ENCODE data around the gene SMAD3. TPM values are rescaled to one million over a fixed set of nuclear protein-coding genes. Genes with fewer than 3 reads are reported as not detected.

The SMAD3 gene
- total RNA-seq, 2 experiments from 2014 or later = 33.7 to 40.8 TPM

DNA sequence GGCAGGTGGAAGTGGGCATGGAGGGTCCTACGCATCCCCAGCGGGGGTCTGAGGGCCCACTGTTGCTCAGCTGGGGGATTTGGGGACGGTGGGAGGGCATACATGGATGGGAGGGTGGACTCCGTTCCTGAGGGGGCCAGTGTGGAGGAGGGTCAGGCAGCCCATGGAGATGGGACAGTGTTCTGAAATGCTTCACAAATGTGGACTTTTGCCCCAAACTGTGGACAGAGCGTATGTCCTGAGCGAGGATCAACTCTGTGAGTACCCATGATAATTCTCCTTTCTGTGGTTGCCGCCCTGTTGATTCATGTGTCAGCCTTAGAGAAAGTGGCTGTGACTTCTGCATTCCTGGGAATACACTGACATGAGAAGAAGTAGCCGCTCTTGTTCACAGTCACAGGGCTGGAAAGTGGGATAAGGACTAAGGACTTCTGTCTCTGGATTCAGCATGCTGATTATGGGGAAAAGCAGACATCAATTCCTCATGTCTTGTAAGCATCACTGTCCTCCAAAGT lies 33.4 kb downstream of the SMAD3 start:
- DNase-seq (no peak), ATAC-seq (no peak)
- Mint-ChIP-seq H3K4me3 (peak overlapping the region; percentile 66), H3K27ac (peak overlapping the region; percentile 95), H3K36me3 (ENCODE audit: low read depth) (peaks cover 27% of the 10 kb centered on the region), H3K27me3 (no peaks in the 10 kb centered on the region), H3K4me1 (peaks cover 57% of the 10 kb centered on the region), H3K9me3 (ENCODE audit: low read depth) (no peaks in the 10 kb centered on the region)
- POLR2A ChIA-PET = interaction anchor here (1.2 to 2.7 kb wide), 3 partner anchors 13 to 36 kb away, joined by 6 to 10 read pairs (median 6); no protein-coding TSS in a partner anchor
- CTCF ChIA-PET = interaction anchor here (1.1 to 1.5 kb wide), 3 partner anchors 18 to 152 kb away, joined by 3 to 4 read pairs (median 3); no protein-coding TSS in a partner anchor
- intact Hi-C loops (cut with DNase I, micrococcal nuclease) = loop anchor here in 1 of 2 experiments (5.0 kb wide), 2 partner anchors 443 to 663 kb away; partner anchors contain the start of gene MAP2K5

DNA sequence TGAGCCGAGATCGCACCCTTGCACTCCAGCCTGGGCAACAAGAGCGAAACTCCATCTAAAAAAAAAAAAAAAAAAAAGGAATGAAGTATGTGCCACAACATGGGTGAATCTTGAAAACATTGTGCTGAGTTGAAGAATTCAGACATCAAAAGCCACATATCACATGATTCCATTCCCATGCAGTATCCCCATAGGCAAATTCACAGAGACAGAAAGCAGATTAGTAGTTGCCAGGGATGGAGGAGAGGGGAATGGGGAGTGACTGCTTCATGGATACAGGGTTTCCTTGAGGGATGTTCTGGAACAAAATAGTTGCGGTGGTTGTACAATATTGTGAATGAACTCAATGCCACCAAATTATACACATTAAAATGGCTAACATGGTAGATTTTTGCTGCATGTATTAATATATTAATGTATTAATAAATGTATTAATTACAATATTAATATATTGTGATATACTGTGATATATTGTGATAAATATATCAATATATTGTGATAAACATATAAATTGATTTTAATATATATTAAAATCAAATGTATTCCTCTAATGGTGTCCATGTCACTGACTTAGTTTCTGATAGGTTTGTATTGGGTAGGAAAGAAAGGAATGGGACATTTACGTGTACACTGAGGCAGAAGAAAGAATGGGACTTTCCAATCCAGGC lies 34.9 kb downstream of the SMAD3 start:
- Mint-ChIP-seq H3K36me3 (ENCODE audit: low read depth) (peaks cover 27% of the 10 kb centered on the region), H3K4me3 (peak overlapping the region; percentile 48), H3K27me3 (no peaks in the 10 kb centered on the region), H3K9me3 (ENCODE audit: low read depth) (no peaks in the 10 kb centered on the region), H3K4me1 (peaks cover 48% of the 10 kb centered on the region), H3K27ac (peak overlapping the region; percentile 89)
- intact Hi-C loops (cut with DNase I, micrococcal nuclease) = loop anchor here (2.0 to 10.0 kb wide), 4 partner anchors 31 to 1285 kb away; no protein-coding TSS in a partner anchor
- no peak for DNase-seq
- POLR2A ChIA-PET = interaction anchor here (1.2 to 1.9 kb wide), 6 partner anchors 10 to 35 kb away, joined by 3 to 34 read pairs (median 9); partner anchors contain the start of gene SMAD3
- ATAC-seq = no peak
- CTCF ChIA-PET = interaction anchor here (1.2 to 3.5 kb wide), 4 partner anchors 15 to 49 kb away, joined by 6 to 25 read pairs (median 12); no protein-coding TSS in a partner anchor

DNA sequence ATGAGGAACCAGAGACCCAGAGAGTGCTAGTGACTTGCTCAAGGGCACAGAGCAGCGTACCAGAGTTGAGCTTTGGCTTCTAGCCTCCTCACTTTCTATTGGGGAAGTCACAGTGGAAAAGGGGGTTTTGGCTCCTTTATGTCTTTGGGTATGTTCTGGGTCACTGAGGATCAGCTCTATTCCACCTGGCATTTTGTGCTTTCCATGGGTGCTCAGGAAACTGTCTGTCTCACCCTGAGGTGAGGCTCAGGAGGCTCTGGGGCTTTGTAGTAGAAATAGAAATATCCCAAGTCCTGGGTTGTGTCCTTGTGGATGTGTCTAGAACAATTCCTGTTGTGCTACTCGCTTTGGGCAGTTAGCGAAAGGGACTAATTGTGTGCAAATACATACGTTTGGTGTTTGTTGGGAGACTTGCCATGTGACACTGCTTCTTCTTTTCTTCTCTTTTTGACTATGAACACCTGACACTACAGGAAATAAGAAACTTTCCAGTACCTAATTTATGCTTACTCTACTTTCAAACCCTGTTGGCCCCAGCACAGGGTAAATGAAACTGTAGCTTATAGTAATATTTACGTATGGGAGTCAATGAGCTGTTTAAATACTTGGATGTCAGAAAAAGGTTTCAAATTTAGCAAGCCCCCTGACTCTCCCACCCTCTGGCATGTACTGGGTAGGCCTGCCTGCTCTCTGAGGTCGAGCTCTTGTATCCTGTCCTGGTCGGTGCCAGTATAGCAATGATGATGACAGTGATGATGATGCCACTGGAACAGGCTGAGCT lies 35.6 kb downstream of the SMAD3 start:
- no peak overlapping the region for H3K27ac Mint-ChIP-seq

DNA sequence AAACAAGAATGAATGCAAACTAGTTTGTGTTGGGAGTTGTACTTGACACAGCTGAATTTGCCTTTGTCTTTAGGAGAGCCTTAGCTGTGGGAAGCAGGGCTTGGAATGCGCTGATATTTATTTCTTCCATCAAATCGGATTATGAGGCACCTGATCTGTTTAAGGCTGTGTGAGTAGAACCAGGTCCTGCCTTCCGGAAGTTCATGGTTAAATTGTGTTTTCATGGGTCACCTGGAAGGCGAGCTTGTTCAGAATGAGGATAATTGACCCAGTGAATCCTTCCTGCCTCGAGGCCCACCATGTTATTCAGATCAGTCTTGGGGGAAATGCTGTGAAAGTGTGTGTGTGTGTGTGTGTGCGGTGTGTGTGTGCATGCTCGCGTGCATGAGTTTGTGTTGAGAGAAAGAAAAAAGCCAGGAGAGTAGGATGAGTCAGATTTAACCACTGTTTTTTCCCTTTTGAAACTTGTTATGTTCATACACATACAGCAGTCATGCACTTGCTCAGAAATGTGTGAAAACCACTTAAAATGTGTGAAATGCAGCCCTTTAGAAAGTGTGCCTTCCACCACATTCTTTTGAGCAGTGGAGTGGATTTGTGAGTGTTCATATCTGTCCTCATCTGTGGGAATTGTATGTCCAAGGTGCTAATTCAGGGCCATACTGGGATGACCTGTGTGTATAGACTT lies 36.7 kb downstream of the SMAD3 start:
- peaks cover 32% of the 10 kb centered on the region for H3K4me1 Mint-ChIP-seq
- H3K9me3 Mint-ChIP-seq (ENCODE audit: low read depth) = no peaks in the 10 kb centered on the region
- ATAC-seq (peak; percentile 40), DNase-seq (peak; percentile 65)
- ChIA-PET POLR2A (interaction anchor here (0.9 to 1.9 kb wide), 14 partner anchors 10 to 138 kb away, joined by 3 to 34 read pairs (median 6); partner anchors contain the start of gene SMAD3), CTCF (interaction anchor here (0.6 to 3.5 kb wide), 16 partner anchors 10 to 79 kb away, joined by 3 to 25 read pairs (median 4); partner anchors contain the start of gene SMAD3)
- intact Hi-C loops (cut with DNase I, micrococcal nuclease) = loop anchor here (1.0 to 10.0 kb wide), 16 partner anchors 11 to 1287 kb away; partner anchors contain the start of genes AAGAB (in 1 of the 2) and IQCH (in 1 of the 2)
- peaks cover 31% of the 10 kb centered on the region for H3K36me3 Mint-ChIP-seq (ENCODE audit: low read depth)
- no peak overlapping the region for H3K4me3 Mint-ChIP-seq
- H3K27me3 Mint-ChIP-seq = no peaks in the 10 kb centered on the region
- H3K27ac Mint-ChIP-seq = no peak overlapping the region

More for the DNA sequence above, 35.6 kb downstream of the SMAD3 start:
- DNase-seq (peak; percentile 87), ATAC-seq (peak; percentile 81)
- POLR2A ChIA-PET = interaction anchor here (0.6 to 1.9 kb wide), 19 partner anchors 9 to 139 kb away, joined by 3 to 34 read pairs (median 6); partner anchors contain the start of gene SMAD3
- intact Hi-C loops (cut with DNase I, micrococcal nuclease) = loop anchor here (1.0 to 10.0 kb wide), 12 partner anchors 10 to 1286 kb away; partner anchors contain the start of genes AAGAB (in 1 of the 2) and IQCH (in 1 of the 2)
- Mint-ChIP-seq H3K4me1 (peaks cover 41% of the 10 kb centered on the region), H3K9me3 (ENCODE audit: low read depth) (no peaks in the 10 kb centered on the region), H3K36me3 (ENCODE audit: low read depth) (peaks cover 28% of the 10 kb centered on the region), H3K4me3 (no peak overlapping the region), H3K27me3 (no peaks in the 10 kb centered on the region)
- CTCF ChIA-PET = interaction anchor here (0.5 to 3.5 kb wide), 23 partner anchors 9 to 155 kb away, joined by 3 to 25 read pairs (median 4); partner anchors contain the start of gene SMAD3

DNA sequence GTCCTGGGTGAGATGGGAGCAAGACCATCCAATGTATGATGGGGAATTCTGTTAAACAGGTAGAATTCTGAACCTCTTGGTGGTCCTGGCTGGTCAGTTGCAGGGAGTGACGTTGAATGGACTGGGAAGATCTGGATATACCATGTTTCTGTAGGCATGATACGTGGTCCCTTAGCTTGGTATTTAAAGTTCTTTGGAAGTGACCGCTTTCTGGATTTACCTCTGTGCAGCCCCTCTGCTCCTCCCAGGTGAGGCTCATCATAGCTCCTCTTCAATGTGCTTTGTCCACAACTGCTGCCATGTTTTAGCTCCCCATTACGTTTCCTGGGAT lies 37.2 kb downstream of the SMAD3 start:
- CTCF ChIA-PET = interaction anchor here (0.6 to 3.5 kb wide), 11 partner anchors 10 to 45 kb away, joined by 3 to 25 read pairs (median 4); partner anchors contain the start of gene SMAD3
- peaks cover 27% of the 10 kb centered on the region for H3K4me1 Mint-ChIP-seq

DNA sequence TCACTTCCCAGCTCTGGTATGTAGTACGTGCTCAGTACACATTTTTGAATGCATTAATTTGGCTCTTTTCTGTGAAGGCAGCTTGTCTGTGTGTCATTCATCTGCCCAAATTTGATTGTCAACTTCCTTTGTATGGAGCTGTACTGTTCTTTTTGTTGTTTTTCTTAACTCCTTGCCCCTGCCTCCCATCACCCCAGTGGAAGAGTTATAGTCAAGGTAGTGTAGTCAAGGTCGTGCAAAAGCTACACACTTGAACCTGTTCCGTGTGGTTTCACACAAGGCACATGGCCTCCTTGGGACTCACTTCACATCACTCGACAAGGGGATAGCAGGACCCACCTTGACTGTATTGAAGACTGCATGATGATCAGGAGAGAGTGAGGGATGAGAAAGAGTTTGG lies 37.6 kb downstream of the SMAD3 start:
- H3K4me3 Mint-ChIP-seq = no peak overlapping the region

More for the DNA sequence above, 37.2 kb downstream of the SMAD3 start:
- Mint-ChIP-seq H3K36me3 (ENCODE audit: low read depth) (peaks cover 26% of the 10 kb centered on the region), H3K9me3 (ENCODE audit: low read depth) (no peaks in the 10 kb centered on the region), H3K27me3 (no peaks in the 10 kb centered on the region), H3K27ac (no peak overlapping the region), H3K4me3 (no peak overlapping the region)
- DNase-seq (no peak), ATAC-seq (no peak)
- POLR2A ChIA-PET = interaction anchor here (1.2 kb wide), 1 partner anchor 138 kb away, joined by 4 read pairs; no protein-coding TSS in a partner anchor
- intact Hi-C loops (cut with DNase I, micrococcal nuclease) = loop anchor here (1.0 to 10.0 kb wide), 9 partner anchors 20 to 1288 kb away; no protein-coding TSS in a partner anchor

DNA sequence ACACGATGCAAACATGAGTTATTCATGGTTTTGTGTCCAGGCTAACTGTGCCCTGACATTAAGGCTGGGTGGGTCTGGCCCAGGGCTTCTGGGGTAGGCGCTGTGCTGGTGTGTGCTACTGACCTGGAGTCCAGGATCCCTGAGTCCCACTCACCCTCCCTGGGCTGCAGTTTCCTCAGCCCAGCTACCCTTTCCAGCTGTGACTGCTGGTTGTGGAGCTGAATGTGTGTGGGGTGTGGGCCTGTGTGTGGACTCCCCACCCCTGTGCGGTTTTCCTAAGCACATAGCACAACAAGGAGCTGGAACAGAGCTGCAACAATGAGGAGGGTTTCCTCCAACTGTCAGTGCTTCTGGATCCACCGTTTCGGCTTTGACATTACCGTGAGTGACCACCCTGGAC lies 38.0 kb downstream of the SMAD3 start:
- Mint-ChIP-seq H3K36me3 (ENCODE audit: low read depth) (peaks cover 27% of the 10 kb centered on the region), H3K27me3 (no peaks in the 10 kb centered on the region), H3K27ac (no peak overlapping the region), H3K4me3 (peak overlapping the region; percentile 54), H3K4me1 (peaks cover 24% of the 10 kb centered on the region), H3K9me3 (ENCODE audit: low read depth) (no peaks in the 10 kb centered on the region)
- DNase-seq = no peak
- ChIA-PET POLR2A (interaction anchor here (1.0 to 1.1 kb wide), 2 partner anchors 13 to 16 kb away, joined by 3 read pairs; no protein-coding TSS in a partner anchor), CTCF (interaction anchor here (0.7 to 1.2 kb wide), 4 partner anchors 18 to 44 kb away, joined by 3 to 4 read pairs (median 3); no protein-coding TSS in a partner anchor)
- no peak for ATAC-seq
- intact Hi-C loops (cut with DNase I, micrococcal nuclease) = loop anchor here (1.0 to 10.0 kb wide), 4 partner anchors 18 to 1289 kb away; no protein-coding TSS in a partner anchor

More for the DNA sequence above, 37.6 kb downstream of the SMAD3 start:
- Mint-ChIP-seq H3K27me3 (no peaks in the 10 kb centered on the region), H3K9me3 (ENCODE audit: low read depth) (no peaks in the 10 kb centered on the region), H3K4me1 (peaks cover 24% of the 10 kb centered on the region), H3K27ac (no peak overlapping the region), H3K36me3 (ENCODE audit: low read depth) (peaks cover 24% of the 10 kb centered on the region)
- ATAC-seq = no peak
- DNase-seq = no peak
- intact Hi-C loops (cut with DNase I, micrococcal nuclease) = loop anchor here (1.0 to 10.0 kb wide), 4 partner anchors 18 to 1288 kb away; no protein-coding TSS in a partner anchor
- ChIA-PET CTCF (interaction anchor here (0.6 to 3.5 kb wide), 7 partner anchors 10 to 44 kb away, joined by 3 to 16 read pairs (median 3); no protein-coding TSS in a partner anchor), POLR2A (interaction anchor here (1.0 to 1.2 kb wide), 3 partner anchors 14 to 137 kb away, joined by 3 to 4 read pairs (median 3); no protein-coding TSS in a partner anchor)

DNA sequence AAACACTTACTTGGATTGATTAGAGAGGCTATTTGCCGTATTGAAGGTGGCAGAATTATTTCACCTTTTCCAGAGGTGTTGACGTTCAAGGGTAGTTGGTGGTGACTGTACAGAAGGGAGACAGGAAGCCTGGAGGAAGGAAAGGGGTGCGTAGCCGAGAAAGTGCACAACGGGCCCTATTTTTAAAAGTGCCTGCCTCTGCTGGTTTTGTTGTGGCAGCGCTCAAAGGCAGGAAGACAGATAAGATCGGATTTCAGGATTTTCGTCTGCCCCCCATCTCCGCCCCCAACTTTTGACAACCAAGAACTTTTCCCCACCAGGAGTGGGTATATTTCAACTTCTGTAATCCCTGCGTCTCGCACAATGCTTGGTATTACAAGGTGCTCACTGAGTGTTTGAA lies 38.5 kb downstream of the SMAD3 start:
- H3K27ac Mint-ChIP-seq = no peak overlapping the region
- CTCF ChIA-PET = no interaction called here
- peak overlapping the region; percentile 54 for H3K4me3 Mint-ChIP-seq
- ATAC-seq (no peak), DNase-seq (no peak)
- peaks cover 29% of the 10 kb centered on the region for H3K36me3 Mint-ChIP-seq (ENCODE audit: low read depth)
- POLR2A ChIA-PET = interaction anchor here (1.0 to 1.1 kb wide), 2 partner anchors 13 to 15 kb away, joined by 3 read pairs; no protein-coding TSS in a partner anchor
- intact Hi-C loops (cut with DNase I, micrococcal nuclease) = loop anchor here (1.0 to 10.0 kb wide), 4 partner anchors 19 to 1289 kb away; no protein-coding TSS in a partner anchor
- no peaks in the 10 kb centered on the region for H3K9me3 Mint-ChIP-seq (ENCODE audit: low read depth)
- H3K4me1 Mint-ChIP-seq = peaks cover 24% of the 10 kb centered on the region
- no peaks in the 10 kb centered on the region for H3K27me3 Mint-ChIP-seq

DNA sequence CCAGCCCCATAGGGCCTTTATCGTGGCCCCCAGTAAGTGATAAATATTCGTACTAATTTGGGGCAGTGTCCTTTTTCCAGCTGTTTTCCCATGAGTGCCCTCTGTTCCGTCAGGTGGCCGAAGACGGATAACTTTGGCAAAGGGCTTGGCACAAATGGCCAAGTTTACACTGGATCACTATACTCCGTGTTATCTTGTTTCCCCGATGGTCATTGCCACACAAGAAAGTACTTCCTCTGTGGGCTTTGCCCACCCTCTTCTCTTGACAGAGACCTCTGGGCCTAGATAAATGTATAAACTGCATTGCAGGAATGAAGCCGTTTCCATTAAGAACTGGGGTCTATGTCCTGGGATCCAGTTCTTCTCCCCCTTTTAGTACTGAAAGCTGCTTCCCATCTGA lies 39.1 kb downstream of the SMAD3 start:
- peak overlapping the region; percentile 29 for H3K27ac Mint-ChIP-seq

More for the DNA sequence above, 39.1 kb downstream of the SMAD3 start:
- H3K4me1 Mint-ChIP-seq = peaks cover 24% of the 10 kb centered on the region
- H3K27me3 Mint-ChIP-seq = no peaks in the 10 kb centered on the region
- DNase-seq = no peak
- POLR2A ChIA-PET = no interaction called here
- ATAC-seq = no peak
- no peak overlapping the region for H3K4me3 Mint-ChIP-seq
- CTCF ChIA-PET = interaction anchor here (0.6 to 1.2 kb wide), 3 partner anchors 9 to 16 kb away, joined by 3 to 5 read pairs (median 3); no protein-coding TSS in a partner anchor
- H3K9me3 Mint-ChIP-seq (ENCODE audit: low read depth) = no peaks in the 10 kb centered on the region
- intact Hi-C loops (cut with DNase I, micrococcal nuclease) = loop anchor here (5.0 to 10.0 kb wide), 3 partner anchors 77 to 1290 kb away; no protein-coding TSS in a partner anchor
- H3K36me3 Mint-ChIP-seq (ENCODE audit: low read depth) = peaks cover 26% of the 10 kb centered on the region
